WTC11 (cell line): ENCODE data around the gene YY1AP1.

Experiments used
- TCF7 ChIP-seq: sonication (generic); formaldehyde crosslinking; IDR thresholded peaks from 2 replicates; pipeline ENCODE4 v1.8.0; 2022; ENCODE audit warnings: mild to moderate bottlenecking, low read depth, missing genetic modification reagents, moderate library complexity
- TF ChIP-seq, protein P1 (sequence below): sonication (generic); formaldehyde crosslinking; IDR thresholded peaks from 2 replicates; pipeline ENCODE4 v1.8.1; 2023; ENCODE audit warnings: mild to moderate bottlenecking, missing genetic modification reagents, borderline replicate concordance
- TF ChIP-seq, protein P2 (sequence below): fragments of 200-600 bp; IDR thresholded peaks from 2 replicates; pipeline ENCODE4 v1.8.0; 2022; ENCODE audit warnings: antibody characterized with exemption

DNA sequence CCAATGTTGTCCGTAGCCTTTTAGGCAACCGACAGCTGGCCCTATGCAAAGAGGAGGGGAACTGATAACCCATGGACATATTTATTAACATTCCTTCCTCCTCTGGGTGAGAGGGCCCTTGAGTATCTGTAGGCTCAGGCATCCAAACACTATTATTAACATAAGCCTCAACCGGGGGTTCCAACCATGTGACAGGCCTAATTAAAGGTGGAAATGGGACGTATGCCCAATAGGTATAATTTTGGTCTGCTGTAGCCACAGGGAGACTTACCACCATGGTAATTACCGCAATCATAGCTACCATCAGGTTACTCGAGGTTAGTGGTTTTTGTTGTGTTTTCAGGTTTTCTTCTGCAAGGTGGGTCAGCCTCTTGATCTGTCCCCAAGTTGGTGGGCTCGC lies 5.6 kb upstream of the YY1AP1 start:
- TF ChIP-seq, protein P1, sequence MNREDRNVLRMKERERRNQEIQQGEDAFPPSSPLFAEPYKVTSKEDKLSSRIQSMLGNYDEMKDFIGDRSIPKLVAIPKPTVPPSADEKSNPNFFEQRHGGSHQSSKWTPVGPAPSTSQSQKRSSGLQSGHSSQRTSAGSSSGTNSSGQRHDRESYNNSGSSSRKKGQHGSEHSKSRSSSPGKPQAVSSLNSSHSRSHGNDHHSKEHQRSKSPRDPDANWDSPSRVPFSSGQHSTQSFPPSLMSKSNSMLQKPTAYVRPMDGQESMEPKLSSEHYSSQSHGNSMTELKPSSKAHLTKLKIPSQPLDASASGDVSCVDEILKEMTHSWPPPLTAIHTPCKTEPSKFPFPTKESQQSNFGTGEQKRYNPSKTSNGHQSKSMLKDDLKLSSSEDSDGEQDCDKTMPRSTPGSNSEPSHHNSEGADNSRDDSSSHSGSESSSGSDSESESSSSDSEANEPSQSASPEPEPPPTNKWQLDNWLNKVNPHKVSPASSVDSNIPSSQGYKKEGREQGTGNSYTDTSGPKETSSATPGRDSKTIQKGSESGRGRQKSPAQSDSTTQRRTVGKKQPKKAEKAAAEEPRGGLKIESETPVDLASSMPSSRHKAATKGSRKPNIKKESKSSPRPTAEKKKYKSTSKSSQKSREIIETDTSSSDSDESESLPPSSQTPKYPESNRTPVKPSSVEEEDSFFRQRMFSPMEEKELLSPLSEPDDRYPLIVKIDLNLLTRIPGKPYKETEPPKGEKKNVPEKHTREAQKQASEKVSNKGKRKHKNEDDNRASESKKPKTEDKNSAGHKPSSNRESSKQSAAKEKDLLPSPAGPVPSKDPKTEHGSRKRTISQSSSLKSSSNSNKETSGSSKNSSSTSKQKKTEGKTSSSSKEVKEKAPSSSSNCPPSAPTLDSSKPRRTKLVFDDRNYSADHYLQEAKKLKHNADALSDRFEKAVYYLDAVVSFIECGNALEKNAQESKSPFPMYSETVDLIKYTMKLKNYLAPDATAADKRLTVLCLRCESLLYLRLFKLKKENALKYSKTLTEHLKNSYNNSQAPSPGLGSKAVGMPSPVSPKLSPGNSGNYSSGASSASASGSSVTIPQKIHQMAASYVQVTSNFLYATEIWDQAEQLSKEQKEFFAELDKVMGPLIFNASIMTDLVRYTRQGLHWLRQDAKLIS (CRISPR knock-in tag), result no peak
- TF ChIP-seq, protein P2, sequence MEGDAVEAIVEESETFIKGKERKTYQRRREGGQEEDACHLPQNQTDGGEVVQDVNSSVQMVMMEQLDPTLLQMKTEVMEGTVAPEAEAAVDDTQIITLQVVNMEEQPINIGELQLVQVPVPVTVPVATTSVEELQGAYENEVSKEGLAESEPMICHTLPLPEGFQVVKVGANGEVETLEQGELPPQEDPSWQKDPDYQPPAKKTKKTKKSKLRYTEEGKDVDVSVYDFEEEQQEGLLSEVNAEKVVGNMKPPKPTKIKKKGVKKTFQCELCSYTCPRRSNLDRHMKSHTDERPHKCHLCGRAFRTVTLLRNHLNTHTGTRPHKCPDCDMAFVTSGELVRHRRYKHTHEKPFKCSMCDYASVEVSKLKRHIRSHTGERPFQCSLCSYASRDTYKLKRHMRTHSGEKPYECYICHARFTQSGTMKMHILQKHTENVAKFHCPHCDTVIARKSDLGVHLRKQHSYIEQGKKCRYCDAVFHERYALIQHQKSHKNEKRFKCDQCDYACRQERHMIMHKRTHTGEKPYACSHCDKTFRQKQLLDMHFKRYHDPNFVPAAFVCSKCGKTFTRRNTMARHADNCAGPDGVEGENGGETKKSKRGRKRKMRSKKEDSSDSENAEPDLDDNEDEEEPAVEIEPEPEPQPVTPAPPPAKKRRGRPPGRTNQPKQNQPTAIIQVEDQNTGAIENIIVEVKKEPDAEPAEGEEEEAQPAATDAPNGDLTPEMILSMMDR, result no peak
- no peak for TF ChIP-seq TCF7 (CRISPR knock-in tag)
